Vagina (tissue), 2 donors: ENCODE measurements around the gene KAT2B. TPM values are rescaled to one million over a fixed set of nuclear protein-coding genes. Genes with fewer than 3 reads are reported as not detected.
A peak's percentile ranks its signal among the peaks of the same experiment; 100 is the strongest.

Experiments
- DNase-seq, 2 donors: peaks; one replicate each; pipeline ENCODE4 v3.0.0-alpha.2; 2017; ENCODE audit errors: extremely low spot score in 2 of 2
- H3K27ac ChIP-seq: fragments of 200-600 bp; sonication (generic); one replicate; pipeline ENCODE4 v1.5.1; 2019
- H3K27me3 ChIP-seq: fragments of 200-600 bp; sonication (generic); one replicate; pipeline ENCODE4 v1.5.1; 2019
- H3K36me3 ChIP-seq, 2 donors: fragments of 200-600 bp; sonication (generic); one replicate each; pipeline ENCODE4 v1.5.1; 2017 to 2019
- H3K4me1 ChIP-seq: fragments of 200-600 bp; sonication (generic); one replicate; pipeline ENCODE4 v1.5.1; 2019
- H3K4me3 ChIP-seq, 2 donors: fragments of 200-600 bp; sonication (generic); 1 replicate in 1 of 2; 2 replicates in 1 of 2; pipeline ENCODE4 v1.5.1; 2016 to 2019
- H3K9me3 ChIP-seq: fragments of 200-600 bp; sonication (generic); one replicate; pipeline ENCODE4 v1.5.1; 2019
- CTCF ChIP-seq, 3 experiments: fragments of 450-650 bp in 2 of 3; fragments of 200-600 bp in 1 of 3; sonication (generic) in 1 of 3; IDR thresholded peaks; one replicate each; pipeline ENCODE4 v1.5.1; 2017 to 2019; ENCODE audit warnings: antibody characterized with exemption in 3 of 3, mild to moderate bottlenecking in 2 of 3, moderate library complexity in 2 of 3
- POLR2A ChIP-seq, 2 donors: fragments of 450-650 bp; IDR thresholded peaks; one replicate each; pipeline ENCODE4 v1.6.1; 2017; ENCODE audit warnings: antibody characterized with exemption in 2 of 2, mild to moderate bottlenecking in 2 of 2, moderate library complexity in 2 of 2
- POLR2AphosphoS5 ChIP-seq, 2 donors: sonication (generic); formaldehyde crosslinking; IDR thresholded peaks; one replicate each; pipeline ENCODE4 v1.9.0; 2017; ENCODE audit warnings: antibody characterized with exemption in 2 of 2, mild to moderate bottlenecking in 2 of 2, low read depth in 1 of 2; ENCODE audit not compliant: insufficient read depth in 1 of 2
- intact Hi-C: fragments of 100-400 bp; cut with DNase I; formaldehyde crosslinking; loops from one replicate; pipeline ENCODE4 v1.15.1; 2023
- total RNA-seq: library from RNA; depleted of rRNA; stranded (reverse); fragments of >200 nt; gene quantifications from one replicate; pipeline ENCODE4 v1.2.3, GENCODE V29; 2016

KAT2B gene
- total RNA-seq, 1 donor from 2014 or later = 41.0 TPM

GRCh38 chr3:20079621-20080020, 39.4 kb downstream of the KAT2B start:
- TF ChIP-seq POLR2AphosphoS5 (IDR thresholded peaks at IDR 0.05; ENCODE audit: insufficient read depth in 1 of 2, low read depth in 1 of 2) = no peak
- no peak for TF ChIP-seq POLR2A (IDR thresholded peaks at IDR 0.05)
- no peak for TF ChIP-seq CTCF (IDR thresholded peaks at IDR 0.05)
- Histone ChIP-seq H3K36me3 (no peaks in the 10 kb centered on the region), H3K27ac (no peak overlapping the region), H3K27me3 (no peaks in the 10 kb centered on the region), H3K9me3 (no peaks in the 10 kb centered on the region), H3K4me1 (peaks cover 20% of the 10 kb centered on the region), H3K4me3 (no peak overlapping the region)
- DNase-seq = peak in 1 of 2 donors; percentile 75
- intact Hi-C loops = no loop called here

GRCh38 chr3:20080956-20081554, 40.8 kb downstream of the KAT2B start:
- no peak overlapping the region for H3K27ac ChIP-seq
- no peaks in the 10 kb centered on the region for H3K36me3 ChIP-seq
- TF ChIP-seq POLR2A (IDR thresholded peaks at IDR 0.05) = no peak
- TF ChIP-seq POLR2AphosphoS5 (IDR thresholded peaks at IDR 0.05; ENCODE audit: insufficient read depth in 1 of 2, low read depth in 1 of 2) = peak; percentile 54 to 76
- TF ChIP-seq CTCF (IDR thresholded peaks at IDR 0.05) = no peak
- DNase-seq = peak in 1 of 2 donors; percentile 86
- peaks cover 17% of the 10 kb centered on the region for H3K4me1 ChIP-seq
- no peaks in the 10 kb centered on the region for H3K9me3 ChIP-seq
- H3K4me3 ChIP-seq = no peak overlapping the region
- intact Hi-C loops = no loop called here
- H3K27me3 ChIP-seq = no peaks in the 10 kb centered on the region

GRCh38 chr3:20083253-20083652, 43.0 kb downstream of the KAT2B start:
- TF ChIP-seq CTCF (IDR thresholded peaks at IDR 0.05) = no peak
- no peak for TF ChIP-seq POLR2A (IDR thresholded peaks at IDR 0.05)
- no peak for TF ChIP-seq POLR2AphosphoS5 (IDR thresholded peaks at IDR 0.05; ENCODE audit: insufficient read depth in 1 of 2, low read depth in 1 of 2)
- no peak overlapping the region for H3K4me3 ChIP-seq
- intact Hi-C loops = no loop called here
- no peaks in the 10 kb centered on the region for H3K27me3 ChIP-seq
- H3K27ac ChIP-seq = no peak overlapping the region
- no peak for DNase-seq
- no peaks in the 10 kb centered on the region for H3K36me3 ChIP-seq
- peaks cover 17% of the 10 kb centered on the region for H3K4me1 ChIP-seq
- no peaks in the 10 kb centered on the region for H3K9me3 ChIP-seq

DNA sequence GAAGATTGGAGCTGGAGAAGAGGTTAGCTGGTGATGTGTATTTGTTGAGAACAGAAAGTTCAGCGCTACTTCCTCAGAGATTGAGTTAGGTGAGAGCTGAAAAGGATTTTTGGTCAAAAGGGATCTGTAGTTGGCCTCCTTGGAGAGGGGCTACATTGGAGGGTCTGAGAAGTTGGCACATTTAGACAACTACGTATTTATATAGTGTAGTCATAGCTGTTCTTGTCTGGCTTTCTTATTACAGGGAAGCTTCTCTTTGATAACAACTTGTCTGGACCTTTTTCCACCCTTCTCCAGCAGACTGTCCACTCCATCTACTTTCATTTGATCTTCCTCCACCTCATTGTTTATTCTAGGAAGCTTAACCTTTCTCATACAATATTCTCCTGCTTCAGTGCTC, 43.7 kb downstream of the KAT2B start:
- no peak for DNase-seq
- intact Hi-C loops = no loop called here
- no peak overlapping the region for H3K27ac ChIP-seq
- H3K36me3 ChIP-seq = no peaks in the 10 kb centered on the region
- H3K9me3 ChIP-seq = no peaks in the 10 kb centered on the region
- peaks cover 17% of the 10 kb centered on the region for H3K4me1 ChIP-seq
- H3K4me3 ChIP-seq = no peak overlapping the region
- TF ChIP-seq POLR2AphosphoS5 (IDR thresholded peaks at IDR 0.05; ENCODE audit: insufficient read depth in 1 of 2, low read depth in 1 of 2) = no peak
- TF ChIP-seq CTCF (IDR thresholded peaks at IDR 0.05) = no peak
- H3K27me3 ChIP-seq = no peaks in the 10 kb centered on the region

DNA sequence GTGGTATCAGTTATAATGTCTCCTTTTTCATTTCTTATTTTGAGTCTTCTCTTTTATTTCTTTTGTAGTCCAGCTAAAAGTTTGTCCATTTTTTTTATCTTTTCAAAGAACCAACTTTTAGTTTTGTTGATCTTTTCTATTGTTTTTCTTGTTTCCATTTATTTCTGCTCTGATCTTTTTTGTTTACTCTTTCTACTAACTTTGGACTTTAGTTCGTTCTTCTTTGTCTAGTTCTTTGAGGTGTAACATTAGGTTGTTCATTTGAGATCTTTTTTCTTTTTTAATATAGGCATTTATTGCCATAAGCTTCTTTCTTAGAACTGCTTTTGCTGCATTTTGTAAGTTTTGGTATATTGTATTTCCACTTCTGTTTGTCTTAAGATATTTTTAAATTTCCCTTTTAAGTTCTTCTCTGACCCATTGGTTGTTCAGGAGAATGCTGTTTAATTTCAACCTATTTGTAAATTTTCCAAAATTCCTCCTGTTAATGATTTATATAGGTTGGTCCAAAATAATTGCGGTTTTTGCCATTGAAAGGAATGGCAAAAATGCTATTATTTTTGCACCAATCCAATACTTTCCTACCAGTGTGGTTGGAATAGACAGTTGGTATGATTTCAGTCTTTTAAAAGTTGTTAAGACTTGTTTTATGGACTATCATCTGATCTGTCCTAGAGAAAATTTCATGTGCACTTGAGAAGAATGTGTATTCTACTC, 51.2 kb downstream of the KAT2B start:
- Histone ChIP-seq H3K36me3 (peaks cover 0 to 20% of the 10 kb centered on the region in 2 donors), H3K27me3 (no peaks in the 10 kb centered on the region), H3K4me1 (no peaks in the 10 kb centered on the region), H3K27ac (no peak overlapping the region), H3K4me3 (no peak overlapping the region), H3K9me3 (no peaks in the 10 kb centered on the region)
- no peak for DNase-seq
- no peak for TF ChIP-seq POLR2A (IDR thresholded peaks at IDR 0.05)
- TF ChIP-seq POLR2AphosphoS5 (IDR thresholded peaks at IDR 0.05; ENCODE audit: insufficient read depth in 1 of 2, low read depth in 1 of 2) = no peak
- TF ChIP-seq CTCF (IDR thresholded peaks at IDR 0.05) = no peak
- intact Hi-C loops = no loop called here
